ENCODE data around the gene TTC22. TPM values are rescaled to one million over a fixed set of nuclear protein-coding genes. Genes with fewer than 3 reads are reported as not detected.

TTC22 gene
- total RNA-seq, 1 experiment from 2014 or later, result 8.8 TPM

- Histone ChIP-seq H3K9me3 (no peaks in the 10 kb centered on the region), H3K4me3 (ENCODE audit: low read depth, low read length) (no peak overlapping the region), H3K4me1 (no peaks in the 10 kb centered on the region), H3K27me3 (replicated peaks; ENCODE audit: control insufficient read depth, insufficient read depth, low read length) (no peaks in the 10 kb centered on the region), H3K36me3 (ENCODE audit: control insufficient read depth, insufficient read depth, low read length) (peaks cover 3% of the 10 kb centered on the region)
- BruUV-seq (replicated peaks), result no TSS peak
- no peaks in the 10 kb centered on the region for H3K27me3 Mint-ChIP-seq (ENCODE audit: insufficient read depth, unreplicated experiment)
- H3K9me3 Mint-ChIP-seq (ENCODE audit: unreplicated experiment), result no peaks in the 10 kb centered on the region
- no peak overlapping the region for H3K27ac Mint-ChIP-seq (ENCODE audit: unreplicated experiment)
- DNase-seq, result no peak
- ChIA-PET POLR2A (no interaction called here), CTCF (interaction anchor here (0.6 kb wide), 1 partner anchor 355 kb away, joined by 3 read pairs; no protein-coding TSS in a partner anchor)
- no peaks in the 10 kb centered on the region for H3K4me1 Mint-ChIP-seq (ENCODE audit: low read depth, unreplicated experiment)
- H3K4me3 Mint-ChIP-seq (ENCODE audit: unreplicated experiment), result no peak overlapping the region
- intact Hi-C loops (cut with micrococcal nuclease; ENCODE audit: unreplicated experiment), result no loop called here
- no peak for TF ChIP-seq CTCF (IDR thresholded peaks at IDR 0.05; ENCODE audit: insufficient read depth in 1 of 2, low read depth in 1 of 2, low read length in 1 of 2, severe bottlenecking in 1 of 2, unreplicated experiment in 1 of 2)
- peaks cover 53% of the 10 kb centered on the region for H3K36me3 Mint-ChIP-seq (ENCODE audit: insufficient read depth, unreplicated experiment)
Measured at GRCh38 chr1:54846716-54847284, 45.7 kb upstream of the TTC22 start.

- Histone ChIP-seq H3K4me1 (no peaks in the 10 kb centered on the region), H3K36me3 (ENCODE audit: control insufficient read depth, insufficient read depth, low read length) (no peaks in the 10 kb centered on the region; the same call in none of the 2 replicates), H3K4me3 (ENCODE audit: low read depth, low read length) (no peak overlapping the region), H3K27me3 (replicated peaks; ENCODE audit: control insufficient read depth, insufficient read depth, low read length) (no peaks in the 10 kb centered on the region), H3K9me3 (no peaks in the 10 kb centered on the region)
- POLR2A ChIA-PET, result interaction anchor here (0.7 kb wide), 1 partner anchor 12 kb away, joined by 3 read pairs; no protein-coding TSS in a partner anchor
- CTCF ChIA-PET, result no interaction called here
- H3K4me1 Mint-ChIP-seq (ENCODE audit: low read depth, unreplicated experiment), result no peaks in the 10 kb centered on the region
- H3K27me3 Mint-ChIP-seq (ENCODE audit: insufficient read depth, unreplicated experiment), result no peaks in the 10 kb centered on the region
- no TSS peak for BruUV-seq (replicated peaks)
- no peak for DNase-seq
- H3K4me3 Mint-ChIP-seq (ENCODE audit: unreplicated experiment), result no peak overlapping the region
- H3K27ac Mint-ChIP-seq (ENCODE audit: unreplicated experiment), result no peak overlapping the region
- TF ChIP-seq CTCF (IDR thresholded peaks at IDR 0.05; ENCODE audit: insufficient read depth in 1 of 2, low read depth in 1 of 2, low read length in 1 of 2, severe bottlenecking in 1 of 2, unreplicated experiment in 1 of 2), result no peak
- intact Hi-C loops (cut with micrococcal nuclease; ENCODE audit: unreplicated experiment), result no loop called here
- peaks cover 48% of the 10 kb centered on the region for H3K36me3 Mint-ChIP-seq (ENCODE audit: insufficient read depth, unreplicated experiment)
- H3K9me3 Mint-ChIP-seq (ENCODE audit: unreplicated experiment), result no peaks in the 10 kb centered on the region
Measured at GRCh38 chr1:54846301-54846700, 45.2 kb upstream of the TTC22 start.

GRCh38 chr1:54845772-54846171 lies 44.6 kb upstream of the TTC22 start:
- H3K9me3 ChIP-seq, result no peaks in the 10 kb centered on the region
- no TSS peak for BruUV-seq (replicated peaks)
- ChIA-PET CTCF (no interaction called here), POLR2A (interaction anchor here (0.7 kb wide), 1 partner anchor 12 kb away, joined by 3 read pairs; no protein-coding TSS in a partner anchor)
- no peaks in the 10 kb centered on the region for H3K4me1 ChIP-seq
- Mint-ChIP-seq H3K36me3 (ENCODE audit: insufficient read depth, unreplicated experiment) (peaks cover 48% of the 10 kb centered on the region), H3K27me3 (ENCODE audit: insufficient read depth, unreplicated experiment) (no peaks in the 10 kb centered on the region), H3K4me1 (ENCODE audit: low read depth, unreplicated experiment) (no peaks in the 10 kb centered on the region), H3K9me3 (ENCODE audit: unreplicated experiment) (no peaks in the 10 kb centered on the region), H3K27ac (ENCODE audit: unreplicated experiment) (no peak overlapping the region), H3K4me3 (ENCODE audit: unreplicated experiment) (no peak overlapping the region)
- no peak for DNase-seq
- H3K4me3 ChIP-seq (ENCODE audit: low read depth, low read length), result no peak overlapping the region
- H3K27me3 ChIP-seq (replicated peaks; ENCODE audit: control insufficient read depth, insufficient read depth, low read length), result no peaks in the 10 kb centered on the region
- no peak for TF ChIP-seq CTCF (IDR thresholded peaks at IDR 0.05; ENCODE audit: insufficient read depth in 1 of 2, low read depth in 1 of 2, low read length in 1 of 2, severe bottlenecking in 1 of 2, unreplicated experiment in 1 of 2)
- intact Hi-C loops (cut with micrococcal nuclease; ENCODE audit: unreplicated experiment), result no loop called here
- H3K36me3 ChIP-seq (ENCODE audit: control insufficient read depth, insufficient read depth, low read length), result no peaks in the 10 kb centered on the region; the same call in none of the 2 replicates
